ENCODE data around the gene SUFU. TPM values are rescaled to one million over a fixed set of nuclear protein-coding genes. Genes with fewer than 3 reads are reported as not detected.

The SUFU gene
- total and polyA plus RNA-seq, 2 of the 8 experiments (the other 6 are each of a cell fraction or from before 2014, with no cell fraction given): 7.0 to 10.8 TPM

DNA sequence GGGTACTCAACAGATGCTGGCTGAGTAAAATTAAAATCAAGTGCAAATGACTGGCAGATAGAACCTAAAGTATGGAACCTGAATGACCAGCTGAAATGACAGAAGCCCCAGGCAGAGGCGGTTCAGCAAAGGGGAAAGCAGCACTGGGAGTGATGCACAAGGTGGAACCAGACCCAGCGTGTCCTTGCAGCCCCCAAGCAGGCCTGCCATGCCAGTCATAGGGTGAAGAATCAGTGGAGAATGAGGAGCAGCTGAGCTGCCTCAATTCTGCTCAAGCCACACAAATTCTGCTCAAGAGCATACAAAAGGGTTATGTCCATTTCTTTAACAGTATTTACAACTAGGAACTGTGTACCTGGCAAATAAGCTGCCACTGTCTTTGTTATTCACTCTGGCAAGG, 10.0 kb upstream of the SUFU start:
- no peak overlapping the region for H4K91ac ChIP-seq (replicated peaks; ENCODE audit: insufficient read length, low read length)
- H3K23me2 ChIP-seq (ENCODE audit: low read depth, low read length): no peaks in the 10 kb centered on the region
- 87% methylated on average over 2 of the region's 2 CpGs; no CpG with 5 or more reads in 1 of the 2 experiments for WGBS, 2 experiments (ENCODE audit: extremely low coverage in 1 of 2, insufficient coverage in 1 of 2, insufficient read length in 1 of 2, insufficient replicate concordance in 2 of 2, low coverage in 1 of 2, low lambda C conversion rate in 2 of 2, missing lambda C conversion rate in 1 of 2)
- ChIA-PET POLR2A (ENCODE audit: partially characterized antibody) (no interaction called here), CTCF (ENCODE audit: partially characterized antibody) (interaction anchor here (1.0 to 1.9 kb wide), 3 partner anchors 22 to 103 kb away, joined by 3 to 5 read pairs (median 3); no protein-coding TSS in a partner anchor)
- H2BK12ac ChIP-seq (ENCODE audit: low read depth, low read length): no peak overlapping the region
- H3K18ac ChIP-seq (ENCODE audit: extremely low read depth, low read length): no peak overlapping the region
- H4K5ac ChIP-seq (ENCODE audit: insufficient read length, low read depth, low read length): no peak overlapping the region
- H3K23ac ChIP-seq (ENCODE audit: insufficient read length): no peak overlapping the region
- no peak overlapping the region for H3K4me2 ChIP-seq (ENCODE audit: insufficient read depth in 1 of 2, low read depth in 2 of 2, low read length in 2 of 2)
- H3K27ac ChIP-seq (ENCODE audit: low read depth, low read length): no peak overlapping the region
- H3K79me2 ChIP-seq (ENCODE audit: control insufficient read depth in 1 of 2, insufficient read depth in 2 of 2, low read length in 2 of 2): peaks cover 0 to 38% of the 10 kb centered on the region in 2 experiments; a peak in 3 of 4 replicates
- no peak overlapping the region for H3K56ac ChIP-seq (replicated peaks; ENCODE audit: insufficient read length, low read depth, low read length)
- TF ChIP-seq HDAC2 (IDR thresholded peaks at IDR 0.05; ENCODE audit: borderline replicate concordance in 1 of 2, low read depth in 2 of 2, low read length in 2 of 2): no peak
- TF ChIP-seq SP1 (IDR thresholded peaks at IDR 0.05; ENCODE audit: low read depth, low read length): no peak
- TF ChIP-seq ZNF274 (IDR thresholded peaks at IDR 0.05; ENCODE audit: borderline replicate concordance, extremely low read depth, low read length): no peak
- no peak for TF ChIP-seq JUN (IDR thresholded peaks at IDR 0.05; ENCODE audit: low read depth, low read length)
- no peak for TF ChIP-seq RFX5 (IDR thresholded peaks at IDR 0.05; ENCODE audit: borderline replicate concordance, low read depth, low read length)
- TF ChIP-seq EGR1 (IDR thresholded peaks at IDR 0.05; ENCODE audit: borderline replicate concordance, low read depth, low read length): no peak
- no peak for TF ChIP-seq SIRT6 (IDR thresholded peaks at IDR 0.05; ENCODE audit: low read length)
- no peak for TF ChIP-seq SP4 (IDR thresholded peaks at IDR 0.05; ENCODE audit: low read length)
- no peak for TF ChIP-seq EP300 (IDR thresholded peaks at IDR 0.05; ENCODE audit: borderline replicate concordance in 1 of 2, low read depth in 2 of 2, low read length in 2 of 2)
- no peak for TF ChIP-seq CTBP2 (IDR thresholded peaks at IDR 0.05; ENCODE audit: borderline replicate concordance, insufficient read depth, insufficient read length, low read length)
- DNase-seq (ENCODE audit: low read depth in 1 of 2, low spot score in 2 of 2): no peak
- H2BK120ac ChIP-seq (replicated peaks; ENCODE audit: low read depth, low read length): no peak overlapping the region
- no peak for FAIRE-seq
- peaks cover 12% of the 10 kb centered on the region for H3K79me1 ChIP-seq (ENCODE audit: low read depth, low read length)
- H3K4ac ChIP-seq (replicated peaks; ENCODE audit: insufficient read length, low read depth, low read length): no peak overlapping the region
- peaks cover under 1 to 9% (median 3%) of the 10 kb centered on the region in 4 experiments; a peak in 4 of 8 replicates for H3K36me3 ChIP-seq (ENCODE audit: control insufficient read depth in 2 of 4, insufficient read depth in 4 of 4, low read length in 3 of 4)
- H3K9me3 ChIP-seq (ENCODE audit: insufficient read depth in 2 of 2, low read depth in 1 of 2, low read length in 1 of 2): no peaks in the 10 kb centered on the region
- H4K20me1 ChIP-seq (replicated peaks in 1 of 2; ENCODE audit: control insufficient read depth in 1 of 2, insufficient read depth in 2 of 2, low read length in 2 of 2): peaks cover 2 to 11% of the 10 kb centered on the region in 2 experiments
- no peak overlapping the region for H4K8ac ChIP-seq (ENCODE audit: extremely low read depth, insufficient read depth, low read length)
- H2AFZ ChIP-seq (ENCODE audit: low read length): no peak overlapping the region
- no peak overlapping the region for H3K9ac ChIP-seq (replicated peaks in 1 of 4; ENCODE audit: extremely low read depth in 1 of 4, low read depth in 3 of 4, low read length in 3 of 4)
- no peak overlapping the region for H2BK20ac ChIP-seq (ENCODE audit: low read length)
- no peaks in the 10 kb centered on the region for H3K27me3 ChIP-seq (replicated peaks in 1 of 4; ENCODE audit: control insufficient read depth in 3 of 4, extremely low read depth in 1 of 4, insufficient read depth in 3 of 4, low read length in 3 of 4)
- no peak overlapping the region for H3K14ac ChIP-seq (ENCODE audit: insufficient read length)
- no peak overlapping the region for H2BK5ac ChIP-seq (ENCODE audit: low read depth, low read length)
- H3K4me1 ChIP-seq (replicated peaks in 1 of 4; ENCODE audit: control insufficient read depth in 3 of 4, insufficient read depth in 4 of 4, low read length in 3 of 4): no peaks in the 10 kb centered on the region
- no peak overlapping the region for H2BK15ac ChIP-seq (ENCODE audit: low read length)
- no peak overlapping the region for H2AK5ac ChIP-seq (ENCODE audit: low read depth, low read length)
- H3K4me3 ChIP-seq (ENCODE audit: extremely low read depth in 1 of 4, insufficient read depth in 2 of 4, low read depth in 3 of 4, low read length in 4 of 4): no peak overlapping the region

Data from H1 (cell line).